LHCN-M2 (cell line): ENCODE measurements around the gene GDF15. TPM values are rescaled to one million over a fixed set of nuclear protein-coding genes. Genes with fewer than 3 reads are reported as not detected.
"Not testable (repeated sequence)": the region's sequence is repeated elsewhere in the genome, so short reads cannot be mapped to it uniquely, and the experiment has no call there.

Experiments used
- DNase-seq: peaks from one replicate; pipeline ENCODE4 v3.0.0-alpha.2; 2012; ENCODE audit warnings: low read depth
- total RNA-seq: library from RNA; depleted of rRNA; stranded (reverse); fragments of >200 nt; gene quantifications from 2 replicates; pipeline ENCODE4 v1.2.3, GENCODE V29; 2014

GDF15 gene
- total RNA-seq, 1 experiment from 2014 or later, result 147 TPM

DNA sequence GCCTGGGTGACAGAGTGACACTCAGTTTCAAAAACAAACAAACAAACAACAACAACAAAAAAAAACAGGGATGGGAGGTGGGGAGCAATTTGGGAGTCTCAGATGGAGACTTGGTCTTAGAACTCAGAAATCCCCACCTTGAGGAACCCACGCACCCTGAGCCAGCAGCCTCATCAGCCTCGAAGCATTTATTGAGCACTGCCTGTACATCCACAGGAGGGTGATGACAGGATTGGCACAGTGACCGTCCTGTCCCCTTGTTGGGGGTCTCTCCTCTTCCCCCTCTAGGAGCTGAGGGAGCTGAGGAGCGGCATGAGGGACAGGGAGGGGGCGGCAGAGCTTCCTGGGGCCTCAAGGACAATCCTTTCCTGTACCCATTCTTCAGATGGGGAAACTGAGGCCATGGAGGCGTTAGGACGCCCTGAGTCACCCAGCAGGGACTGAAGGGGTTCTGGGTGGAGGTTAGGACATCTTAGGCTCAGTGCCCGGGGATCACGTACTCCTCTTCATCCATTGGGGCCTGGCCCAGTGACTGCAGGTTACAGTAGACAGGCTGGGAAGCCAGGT, 5.6 kb downstream of the GDF15 start:
- DNase-seq, result no peak

- no peak for DNase-seq
These were observed 6.5 kb downstream of the GDF15 start for GRCh38 chr19:18392417-18392816.

GRCh38 chr19:18392926-18393325, 7.0 kb downstream of the GDF15 start:
- no peak for DNase-seq

GRCh38 chr19:18393836-18394235, 7.9 kb downstream of the GDF15 start:
- no peak for DNase-seq

- DNase-seq, result no peak
These were observed 10.7 kb downstream of the GDF15 start for GRCh38 chr19:18396471-18397241.

GRCh38 chr19:18397242-18398202, 11.6 kb downstream of the GDF15 start, which contains the start of gene LRRC25:
Gene LRRC25, minus strand, starts transcription at chr19:18397622. Its CDS starts 659 bp downstream, at chr19:18396963.
- DNase-seq, result no peak

- DNase-seq, result peak; percentile 47
These were observed 13.1 kb downstream of the GDF15 start for GRCh38 chr19:18399008-18399407.

DNA sequence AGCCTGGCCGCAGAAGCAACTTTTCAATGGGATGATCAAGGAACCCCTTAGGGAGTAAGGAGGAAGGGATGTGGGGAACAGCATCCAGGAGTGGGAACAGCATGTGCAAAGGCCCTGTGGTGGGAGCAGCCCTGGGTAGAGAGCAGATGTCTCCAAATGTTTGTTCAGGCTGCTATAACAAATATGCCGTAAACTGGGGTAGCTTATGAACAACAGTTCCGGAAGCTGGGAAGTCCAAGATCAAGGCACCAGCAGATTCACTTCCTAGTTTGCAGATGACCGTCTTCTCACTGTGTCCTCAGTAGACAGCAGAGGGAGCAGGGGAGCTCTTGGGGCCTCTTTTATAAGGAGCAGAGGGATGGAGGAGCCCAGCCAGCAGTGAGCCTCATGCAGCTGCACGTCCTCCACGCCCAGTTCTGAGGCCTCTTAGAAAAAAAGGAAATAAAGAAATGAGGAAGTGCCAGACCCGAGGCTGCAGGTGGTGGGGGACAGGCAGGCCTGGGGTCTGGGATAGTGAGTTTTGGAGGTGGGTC, 15.7 kb downstream of the GDF15 start:
- peak; percentile 55 for DNase-seq

GRCh38 chr19:18402455-18403248, 16.7 kb downstream of the GDF15 start:
- not testable (repeated sequence) for DNase-seq

DNA sequence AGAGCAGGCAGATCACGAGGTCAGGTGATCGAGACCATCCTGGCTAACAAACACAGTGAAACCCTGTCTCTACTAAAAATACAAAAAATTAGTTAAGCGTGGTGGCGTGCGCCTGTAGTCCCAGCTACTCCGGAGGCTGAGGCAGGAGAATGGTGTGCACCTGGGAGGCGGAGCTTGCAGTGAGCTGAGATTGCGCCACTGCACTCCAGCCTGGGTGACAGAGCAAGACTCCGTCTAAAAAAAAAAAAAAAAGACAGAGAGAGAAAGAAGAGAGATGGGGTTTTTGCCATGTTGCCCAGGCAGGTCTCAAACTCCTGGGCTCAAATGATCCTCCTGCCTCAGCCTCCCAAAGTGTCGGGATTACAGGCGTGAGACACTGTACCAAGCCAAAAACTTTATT, 19.8 kb downstream of the GDF15 start:
- not testable (repeated sequence) for DNase-seq

- DNase-seq, result no peak
These were observed 20.8 kb downstream of the GDF15 start for GRCh38 chr19:18406749-18407148.

DNA sequence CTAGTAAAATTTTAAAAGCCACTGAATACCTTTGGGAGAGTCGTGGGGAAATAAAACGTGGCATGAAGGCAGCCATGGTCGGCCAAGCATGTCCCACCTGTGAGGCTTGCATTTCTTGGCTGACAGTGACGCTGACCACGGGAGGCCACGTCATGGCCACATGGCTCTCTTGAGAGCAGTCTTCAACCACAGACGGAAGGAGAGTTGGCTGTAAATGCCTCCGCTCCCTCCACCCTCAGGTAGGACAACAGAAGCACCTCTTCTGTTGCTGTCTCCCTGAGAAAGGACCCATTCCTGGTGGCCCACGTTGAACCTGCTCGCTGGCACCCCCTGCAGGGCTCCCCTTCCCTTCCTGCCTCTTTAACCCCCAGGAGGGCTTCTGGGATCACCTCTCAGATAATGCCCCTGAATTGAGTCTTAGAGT, 22.1 kb downstream of the GDF15 start:
- no peak for DNase-seq

DNA sequence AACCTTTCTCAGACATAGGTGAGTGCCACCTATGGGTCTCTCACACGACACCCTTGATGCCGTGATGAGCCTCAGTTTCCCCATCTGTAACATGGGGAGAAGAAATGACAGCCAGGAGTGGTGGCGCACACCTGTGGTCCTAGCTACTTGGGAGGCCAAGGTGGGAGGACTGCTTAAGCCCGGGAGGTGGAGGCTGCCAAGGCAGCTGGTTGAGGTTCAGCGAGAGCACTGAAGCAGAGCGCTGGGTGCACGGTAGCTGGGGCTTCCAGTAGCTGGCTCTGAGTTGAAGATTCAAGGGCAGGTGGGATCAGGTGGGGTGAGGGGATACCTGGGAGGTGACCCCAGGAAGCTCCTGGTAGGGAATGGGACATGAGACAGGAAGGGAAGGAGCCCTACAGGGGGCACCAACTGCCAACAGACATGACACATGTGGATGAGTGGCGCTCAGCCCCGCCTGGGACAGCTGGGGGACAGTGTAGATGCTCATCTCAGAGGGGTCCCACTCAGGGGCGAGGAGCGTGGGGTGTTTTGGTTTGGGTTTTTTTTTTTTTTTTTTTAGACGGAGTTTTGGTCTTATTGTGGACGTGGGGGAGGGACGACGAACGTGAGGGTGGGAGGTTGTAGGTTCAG, 26.8 kb downstream of the GDF15 start:
- no peak for DNase-seq

DNA sequence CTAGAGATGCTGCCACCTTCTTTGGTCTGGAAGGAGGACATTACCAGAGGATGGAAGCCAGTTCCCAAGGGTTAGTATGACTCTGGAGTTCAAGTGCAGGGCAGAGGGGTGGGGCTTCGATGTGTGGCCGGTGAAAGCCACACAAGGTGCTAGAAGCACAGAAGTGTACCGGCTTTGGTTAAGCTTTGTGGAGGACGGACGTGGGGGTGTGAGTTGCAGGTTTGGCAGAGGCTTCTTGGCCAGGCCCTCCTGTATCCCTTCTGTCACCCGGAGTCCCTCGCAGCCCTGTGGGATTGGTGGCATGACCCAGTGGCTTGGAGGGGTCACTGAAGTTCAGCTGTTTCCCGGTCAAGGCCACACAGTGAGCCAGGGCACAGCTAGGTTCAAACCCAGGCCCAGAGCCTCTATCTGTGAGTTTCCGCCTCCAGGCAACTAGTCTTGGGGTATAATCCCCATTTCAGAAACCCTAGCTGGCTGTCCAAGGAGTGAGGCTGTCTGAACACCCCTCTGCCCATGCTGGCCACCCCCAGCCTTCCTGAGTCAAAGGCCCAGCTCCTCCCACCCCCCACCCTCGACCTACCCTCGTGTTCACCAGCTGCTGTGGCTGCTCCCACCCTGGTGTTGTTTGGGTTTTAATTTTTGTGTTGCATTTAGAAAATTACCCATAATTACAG, 28.7 kb downstream of the GDF15 start:
- peak; percentile 32 for DNase-seq

GRCh38 chr19:18415178-18415867, 29.4 kb downstream of the GDF15 start:
- no peak for DNase-seq

- DNase-seq, result peak; percentile 71
These were observed 30.9 kb downstream of the GDF15 start for GRCh38 chr19:18416778-18417249.

DNA sequence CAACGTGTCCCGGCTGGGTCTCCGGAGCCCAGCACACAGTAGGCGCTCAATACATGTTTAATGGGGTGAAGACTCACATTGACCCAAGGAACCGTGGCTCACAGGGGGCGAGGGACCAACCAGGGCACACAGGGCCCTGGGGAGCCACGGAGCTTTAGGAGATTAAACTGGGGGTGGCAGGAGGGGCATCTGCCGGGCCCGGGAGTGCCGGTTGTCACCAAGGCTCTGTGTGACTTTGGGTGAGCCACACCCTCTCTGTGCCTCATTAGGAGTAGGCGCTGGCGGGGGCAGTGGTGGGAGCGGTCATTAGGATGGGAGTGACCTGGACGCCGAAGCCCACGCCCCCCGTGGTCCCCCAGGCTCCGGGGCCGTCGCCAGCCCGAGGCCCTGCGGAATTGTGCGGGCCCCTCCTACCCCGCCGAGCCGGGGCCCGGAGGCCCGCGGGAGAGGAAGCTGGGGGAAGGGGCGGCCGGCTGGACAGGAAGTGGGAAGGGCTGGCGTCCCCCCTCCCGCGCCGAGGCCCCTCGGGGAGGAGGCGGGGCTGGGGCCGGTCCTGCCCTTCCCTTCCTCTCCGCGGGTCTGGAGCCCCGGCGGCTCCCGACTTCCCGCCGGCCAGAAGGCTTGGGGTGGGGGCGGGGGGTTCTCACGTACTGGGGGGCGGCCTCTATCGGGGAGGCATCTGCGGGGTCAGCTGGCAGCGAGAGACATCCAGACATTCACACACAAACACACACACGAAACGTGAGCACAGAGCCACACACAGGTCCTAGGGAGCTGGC, 31.5 kb downstream of the GDF15 start:
- DNase-seq, result peak; percentile 40

DNA sequence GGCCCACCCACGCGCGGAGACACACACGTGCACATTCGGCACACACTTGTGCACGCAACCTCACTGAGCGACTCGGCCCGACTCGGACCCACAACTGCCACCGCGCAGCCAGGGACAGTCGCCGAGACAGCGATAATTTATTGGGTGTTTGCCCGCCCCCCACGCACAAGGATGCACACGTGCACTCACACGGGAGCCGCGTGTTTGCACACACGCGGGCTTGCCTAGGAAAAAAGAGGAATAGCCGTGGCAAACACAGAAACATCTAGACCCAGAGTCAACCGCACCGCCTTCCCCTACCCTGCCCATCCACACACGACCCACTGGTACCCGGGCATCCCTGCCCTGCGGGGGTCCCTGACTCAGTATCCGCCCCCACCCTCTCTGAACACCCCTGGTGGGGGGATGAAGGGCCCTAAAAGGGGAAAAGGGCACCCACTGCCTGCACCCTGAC, 32.1 kb downstream of the GDF15 start:
- DNase-seq, result no peak
